Colonic mucosa (tissue), 4 donors: ENCODE results near the gene UCN2. TPM values are rescaled to one million over a fixed set of nuclear protein-coding genes. Genes with fewer than 3 reads are reported as not detected.

Source experiments
- DNase-seq: peaks from one replicate; pipeline ENCODE4 v3.0.0-alpha.2; 2020
- H3K27ac ChIP-seq: fragments of 200-600 bp; one replicate; pipeline ENCODE4 v1.8.0; 2021
- H3K27me3 ChIP-seq: fragments of 200-600 bp; one replicate; pipeline ENCODE4 v1.8.0; 2021
- H3K36me3 ChIP-seq: fragments of 200-600 bp; one replicate; pipeline ENCODE4 v1.8.0; 2021
- H3K4me1 ChIP-seq: fragments of 200-600 bp; one replicate; pipeline ENCODE4 v1.8.0; 2021; ENCODE audit warnings: mild to moderate bottlenecking
- H3K4me3 ChIP-seq: fragments of 200-600 bp; one replicate; pipeline ENCODE4 v1.8.0; 2021
- H3K9ac ChIP-seq, 2 donors: one replicate each; pipeline ENCODE4 v1.7.0; 2013; ENCODE audit warnings: control low read depth in 2 of 2, low read depth in 2 of 2, low read length in 2 of 2
- H3K9me3 ChIP-seq: fragments of 200-600 bp; one replicate; pipeline ENCODE4 v1.8.0; 2021
- CTCF ChIP-seq: fragments of 200-600 bp; IDR thresholded peaks from one replicate; pipeline ENCODE4 v1.8.0; 2022; ENCODE audit warnings: antibody characterized with exemption, mild to moderate bottlenecking
- intact Hi-C: fragments of 100-400 bp; cut with DNase I; formaldehyde crosslinking; loops from one replicate; pipeline ENCODE4 v1.14.1; 2022
- total RNA-seq, 2 donors: library from RNA; stranded (reverse); fragmentation: NEBNext Ultra II Directional in 1 of 2; extraction: Animal tissue kit (Norgen Biotek cat#: 25700) in 1 of 2; gene quantifications; one replicate each; pipeline ENCODE4 v1.2.1, GENCODE V29; 2021
- donor health status: healthy.
- donor health status: DM: no; HTN: no; CAD: no.
- donor health status: DM: no; HTN: no; CAD: no.

UCN2 gene
- total RNA-seq, 2 donors from 2014 or later: not detected

DNA sequence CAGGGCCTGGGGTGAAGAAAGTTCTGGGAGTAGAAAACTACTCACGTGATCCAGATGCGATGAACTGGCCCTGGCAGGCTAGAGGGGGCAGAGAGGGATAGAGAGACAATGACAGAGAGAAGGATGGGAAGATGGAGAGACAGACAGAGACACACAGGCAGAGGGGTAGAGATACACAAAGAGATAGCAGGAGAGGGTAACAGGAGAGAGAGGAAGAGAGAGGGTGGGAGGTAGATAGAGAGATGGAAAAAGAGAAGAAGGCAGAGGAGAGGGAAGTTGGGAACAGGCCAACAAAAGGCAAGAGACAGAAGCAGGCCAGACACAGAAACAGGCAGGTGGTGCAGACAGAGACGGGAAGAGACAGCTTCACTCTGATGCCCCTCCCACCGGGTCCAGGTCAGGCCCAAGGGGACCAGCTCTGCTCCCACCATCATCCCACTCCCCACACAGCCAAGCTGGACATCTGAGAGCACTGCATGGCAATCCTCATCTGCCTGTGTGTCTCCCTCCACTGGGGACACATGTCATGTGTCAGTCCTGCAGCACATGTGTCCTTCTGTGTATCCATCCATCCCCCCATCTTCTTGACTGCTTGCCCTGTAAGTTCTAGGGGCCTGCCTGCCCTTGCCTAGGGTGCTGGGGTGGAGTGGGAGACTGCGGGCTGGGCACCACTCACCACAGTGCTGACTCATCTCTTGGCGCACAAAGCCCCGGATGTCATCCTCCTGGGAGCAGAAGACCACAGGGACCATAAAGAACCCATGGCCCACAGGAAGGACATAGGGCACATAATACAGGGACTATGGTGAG is 2.2 kb upstream of the UCN2 start:
- no peak overlapping the region for H3K9ac ChIP-seq
- intact Hi-C loops: no loop called here

GRCh38 chr3:48565186-48565585 is 1.6 kb upstream of the UCN2 start:
- Histone ChIP-seq H3K9ac (no peak overlapping the region), H3K27me3 (no peaks in the 10 kb centered on the region), H3K4me1 (no peaks in the 10 kb centered on the region), H3K27ac (no peak overlapping the region), H3K4me3 (no peak overlapping the region), H3K9me3 (no peaks in the 10 kb centered on the region), H3K36me3 (no peaks in the 10 kb centered on the region)
- no peak for TF ChIP-seq CTCF
- intact Hi-C loops: no loop called here
- no peak for DNase-seq

More for the DNA sequence above, 2.2 kb upstream of the UCN2 start:
- H3K36me3 ChIP-seq: no peaks in the 10 kb centered on the region
- no peaks in the 10 kb centered on the region for H3K27me3 ChIP-seq
- TF ChIP-seq CTCF: no peak
- H3K4me3 ChIP-seq: no peak overlapping the region
- no peaks in the 10 kb centered on the region for H3K9me3 ChIP-seq
- H3K4me1 ChIP-seq: no peaks in the 10 kb centered on the region
- no peak overlapping the region for H3K27ac ChIP-seq
- no peak for DNase-seq

- Histone ChIP-seq H3K27me3 (no peaks in the 10 kb centered on the region), H3K9ac (no peak overlapping the region), H3K4me3 (no peak overlapping the region), H3K36me3 (no peaks in the 10 kb centered on the region), H3K9me3 (no peaks in the 10 kb centered on the region), H3K4me1 (no peaks in the 10 kb centered on the region), H3K27ac (no peak overlapping the region)
- intact Hi-C loops: no loop called here
- no peak for TF ChIP-seq CTCF
- DNase-seq: no peak
Measured at GRCh38 chr3:48564667-48565066, 1.1 kb upstream of the UCN2 start.

GRCh38 chr3:48564022-48564421 is 441 bp upstream of the UCN2 start:
- Histone ChIP-seq H3K4me1 (no peaks in the 10 kb centered on the region), H3K9ac (no peak overlapping the region), H3K4me3 (no peak overlapping the region), H3K27me3 (no peaks in the 10 kb centered on the region), H3K36me3 (no peaks in the 10 kb centered on the region), H3K9me3 (no peaks in the 10 kb centered on the region), H3K27ac (no peak overlapping the region)
- TF ChIP-seq CTCF: no peak
- intact Hi-C loops: no loop called here
- peak; percentile 32 for DNase-seq

GRCh38 chr3:48562367-48563095 is 1.1 kb downstream of the UCN2 start:
- Histone ChIP-seq H3K27me3 (no peaks in the 10 kb centered on the region), H3K4me1 (peaks cover 6% of the 10 kb centered on the region), H3K9me3 (no peaks in the 10 kb centered on the region), H3K4me3 (no peak overlapping the region), H3K27ac (no peak overlapping the region), H3K9ac (no peak overlapping the region), H3K36me3 (no peaks in the 10 kb centered on the region)
- DNase-seq: no peak
- no peak for TF ChIP-seq CTCF
- intact Hi-C loops: no loop called here
